ENCODE data around the gene CX3CL1. TPM values are rescaled to one million over a fixed set of nuclear protein-coding genes. Genes with fewer than 3 reads are reported as not detected.
A peak's percentile ranks its signal among the peaks of the same experiment; 100 is the strongest.

CX3CL1 gene
- total and polyA plus RNA-seq, 2 of the 13 experiments (the other 11 are each of a cell fraction or from before 2014, with no cell fraction given): 57.3 to 60.8 TPM

DNA sequence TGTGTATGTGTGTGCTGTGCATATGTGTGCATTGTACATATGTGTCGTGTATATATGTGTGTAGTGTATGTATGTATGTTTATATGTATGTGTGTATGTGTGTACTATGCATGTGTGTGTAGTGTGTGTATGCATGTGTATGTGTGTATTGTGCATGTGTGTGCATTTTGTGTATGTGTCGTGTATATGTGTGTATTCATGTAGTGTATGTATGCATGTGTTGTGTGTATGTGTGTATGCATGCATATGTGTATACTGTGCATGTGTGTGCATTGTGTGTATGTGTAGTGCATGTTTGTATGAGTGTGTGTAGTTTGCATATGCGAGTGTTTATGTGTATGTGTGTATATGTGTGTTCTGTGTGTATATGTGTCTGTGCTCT lies 16.8 kb downstream of the CX3CL1 start (continued):
- TF ChIP-seq, protein P1, sequence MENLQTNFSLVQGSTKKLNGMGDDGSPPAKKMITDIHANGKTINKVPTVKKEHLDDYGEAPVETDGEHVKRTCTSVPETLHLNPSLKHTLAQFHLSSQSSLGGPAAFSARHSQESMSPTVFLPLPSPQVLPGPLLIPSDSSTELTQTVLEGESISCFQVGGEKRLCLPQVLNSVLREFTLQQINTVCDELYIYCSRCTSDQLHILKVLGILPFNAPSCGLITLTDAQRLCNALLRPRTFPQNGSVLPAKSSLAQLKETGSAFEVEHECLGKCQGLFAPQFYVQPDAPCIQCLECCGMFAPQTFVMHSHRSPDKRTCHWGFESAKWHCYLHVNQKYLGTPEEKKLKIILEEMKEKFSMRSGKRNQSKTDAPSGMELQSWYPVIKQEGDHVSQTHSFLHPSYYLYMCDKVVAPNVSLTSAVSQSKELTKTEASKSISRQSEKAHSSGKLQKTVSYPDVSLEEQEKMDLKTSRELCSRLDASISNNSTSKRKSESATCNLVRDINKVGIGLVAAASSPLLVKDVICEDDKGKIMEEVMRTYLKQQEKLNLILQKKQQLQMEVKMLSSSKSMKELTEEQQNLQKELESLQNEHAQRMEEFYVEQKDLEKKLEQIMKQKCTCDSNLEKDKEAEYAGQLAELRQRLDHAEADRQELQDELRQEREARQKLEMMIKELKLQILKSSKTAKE (CRISPR knock-in tag; IDR thresholded peaks at IDR 0.05; ENCODE audit: borderline replicate concordance): 0 out of 2 replicates have a peak, but pooled peaks have one; percentile 5
- 0 out of 2 replicates have a peak, but pooled peaks have one; percentile 25 for TF ChIP-seq FOXK2 (IDR thresholded peaks at IDR 0.05)
- TF ChIP-seq, protein P2, sequence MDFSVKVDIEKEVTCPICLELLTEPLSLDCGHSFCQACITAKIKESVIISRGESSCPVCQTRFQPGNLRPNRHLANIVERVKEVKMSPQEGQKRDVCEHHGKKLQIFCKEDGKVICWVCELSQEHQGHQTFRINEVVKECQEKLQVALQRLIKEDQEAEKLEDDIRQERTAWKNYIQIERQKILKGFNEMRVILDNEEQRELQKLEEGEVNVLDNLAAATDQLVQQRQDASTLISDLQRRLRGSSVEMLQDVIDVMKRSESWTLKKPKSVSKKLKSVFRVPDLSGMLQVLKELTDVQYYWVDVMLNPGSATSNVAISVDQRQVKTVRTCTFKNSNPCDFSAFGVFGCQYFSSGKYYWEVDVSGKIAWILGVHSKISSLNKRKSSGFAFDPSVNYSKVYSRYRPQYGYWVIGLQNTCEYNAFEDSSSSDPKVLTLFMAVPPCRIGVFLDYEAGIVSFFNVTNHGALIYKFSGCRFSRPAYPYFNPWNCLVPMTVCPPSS (IDR thresholded peaks at IDR 0.05): peak; percentile 9; the same call in 1 of the 2 replicates
- TF ChIP-seq MYC (CRISPR knock-in tag; IDR thresholded peaks at IDR 0.05; ENCODE audit: borderline replicate concordance): no peak
- no peak for TF ChIP-seq ZNF790 (CRISPR knock-in tag; IDR thresholded peaks at IDR 0.05; ENCODE audit: borderline replicate concordance)
- 0 out of 2 replicates have a peak, but pooled peaks have one; percentile 5 for TF ChIP-seq FOXA1 (IDR thresholded peaks at IDR 0.05)
- no peak for TF ChIP-seq FOXA1 (CRISPR knock-in tag; IDR thresholded peaks at IDR 0.05)
- no peak for TF ChIP-seq PLRG1 (conservative IDR thresholded peaks at IDR 0.05)
- no peak for TF ChIP-seq CBX1 (IDR thresholded peaks at IDR 0.05; ENCODE audit: low read depth)
- no peak for TF ChIP-seq NFRKB (IDR thresholded peaks at IDR 0.05)
- TF ChIP-seq, protein P3, sequence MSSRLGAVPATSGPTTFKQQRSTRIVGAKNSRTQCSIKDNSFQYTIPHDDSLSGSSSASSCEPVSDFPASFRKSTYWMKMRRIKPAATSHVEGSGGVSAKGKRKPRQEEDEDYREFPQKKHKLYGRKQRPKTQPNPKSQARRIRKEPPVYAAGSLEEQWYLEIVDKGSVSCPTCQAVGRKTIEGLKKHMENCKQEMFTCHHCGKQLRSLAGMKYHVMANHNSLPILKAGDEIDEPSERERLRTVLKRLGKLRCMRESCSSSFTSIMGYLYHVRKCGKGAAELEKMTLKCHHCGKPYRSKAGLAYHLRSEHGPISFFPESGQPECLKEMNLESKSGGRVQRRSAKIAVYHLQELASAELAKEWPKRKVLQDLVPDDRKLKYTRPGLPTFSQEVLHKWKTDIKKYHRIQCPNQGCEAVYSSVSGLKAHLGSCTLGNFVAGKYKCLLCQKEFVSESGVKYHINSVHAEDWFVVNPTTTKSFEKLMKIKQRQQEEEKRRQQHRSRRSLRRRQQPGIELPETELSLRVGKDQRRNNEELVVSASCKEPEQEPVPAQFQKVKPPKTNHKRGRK (CRISPR knock-in tag; IDR thresholded peaks at IDR 0.05): no peak

Data from HepG2 (cell line).